ENCODE results near the gene CA10.

DNA sequence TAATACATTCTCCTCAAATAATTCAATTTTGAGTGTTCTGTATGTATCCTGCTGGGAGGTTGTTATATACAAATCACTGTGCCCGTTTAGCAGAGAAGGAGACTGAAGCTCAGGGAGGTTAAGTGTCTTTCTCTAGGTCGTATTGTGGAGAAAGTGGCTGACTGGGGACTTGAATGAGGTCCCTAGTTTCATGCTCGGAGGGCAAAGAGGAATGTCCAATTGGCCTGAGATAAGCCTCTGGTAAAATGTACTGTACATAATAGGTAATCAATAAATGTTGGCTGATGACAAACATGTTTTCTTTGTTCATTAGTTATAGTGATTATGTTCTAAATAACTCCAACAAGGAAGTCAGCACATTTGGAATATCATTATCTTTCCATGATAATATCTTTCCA lies 455.6 kb downstream of the CA10 start:
- TF ChIP-seq POLR2AphosphoS5 (IDR thresholded peaks at IDR 0.05), result no peak
- TF ChIP-seq, protein P1, sequence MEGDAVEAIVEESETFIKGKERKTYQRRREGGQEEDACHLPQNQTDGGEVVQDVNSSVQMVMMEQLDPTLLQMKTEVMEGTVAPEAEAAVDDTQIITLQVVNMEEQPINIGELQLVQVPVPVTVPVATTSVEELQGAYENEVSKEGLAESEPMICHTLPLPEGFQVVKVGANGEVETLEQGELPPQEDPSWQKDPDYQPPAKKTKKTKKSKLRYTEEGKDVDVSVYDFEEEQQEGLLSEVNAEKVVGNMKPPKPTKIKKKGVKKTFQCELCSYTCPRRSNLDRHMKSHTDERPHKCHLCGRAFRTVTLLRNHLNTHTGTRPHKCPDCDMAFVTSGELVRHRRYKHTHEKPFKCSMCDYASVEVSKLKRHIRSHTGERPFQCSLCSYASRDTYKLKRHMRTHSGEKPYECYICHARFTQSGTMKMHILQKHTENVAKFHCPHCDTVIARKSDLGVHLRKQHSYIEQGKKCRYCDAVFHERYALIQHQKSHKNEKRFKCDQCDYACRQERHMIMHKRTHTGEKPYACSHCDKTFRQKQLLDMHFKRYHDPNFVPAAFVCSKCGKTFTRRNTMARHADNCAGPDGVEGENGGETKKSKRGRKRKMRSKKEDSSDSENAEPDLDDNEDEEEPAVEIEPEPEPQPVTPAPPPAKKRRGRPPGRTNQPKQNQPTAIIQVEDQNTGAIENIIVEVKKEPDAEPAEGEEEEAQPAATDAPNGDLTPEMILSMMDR (IDR thresholded peaks at IDR 0.05), result no peak
